Panc1 (cell line): ENCODE measurements around the gene MT1E. TPM values are rescaled to one million over a fixed set of nuclear protein-coding genes. Genes with fewer than 3 reads are reported as not detected.
A peak's percentile ranks its signal among the peaks of the same experiment; 100 is the strongest.

Experiments
- ATAC-seq: fragments of 200-7000 bp; cut with Tn5 transposase; 2 replicates; pipeline ENCODE4 v1.9.1; 2020; ENCODE audit warnings: mild to moderate bottlenecking, moderate library complexity
- BruUV-seq: library from RNA; stranded (reverse); fragments of 400-500 nt; replicated peaks from 2 replicates; lab custom pipeline; 2021; lab: Mats Ljungman, UMichigan
- CTCF ChIA-PET: fragments of 300-600 bp; sonication (Branson Sonifier 250); formaldehyde crosslinking; loops from one replicate; lab custom pipeline; 2022; ENCODE audit warnings: antibody characterized with exemption; lab: Charles Lee
- POLR2A ChIA-PET: fragments of 300-600 bp; sonication (Branson Sonifier 250); formaldehyde crosslinking; loops from one replicate; lab custom pipeline; 2022; ENCODE audit warnings: antibody characterized with exemption; lab: Charles Lee
- DNase-seq: peaks from one replicate; pipeline ENCODE4 v3.0.0-alpha.2; 2010; ENCODE audit warnings: low read depth, low spot score
- H3K27ac ChIP-seq: 2 replicates; pipeline ENCODE4 v1.5.1; 2011; ENCODE audit warnings: mild to moderate bottlenecking, low read length, inconsistent platforms
- H3K27me3 ChIP-seq: fragments of 200-500 bp; sonication (Bioruptor generic); 2 replicates; pipeline ENCODE4 v1.6.0; 2014; ENCODE audit warnings: low read length, inconsistent platforms; ENCODE audit not compliant: control insufficient read depth, insufficient read depth
- H3K36me3 ChIP-seq: fragments of 200-500 bp; sonication (Bioruptor generic); 2 replicates; pipeline ENCODE4 v1.5.1; 2014; ENCODE audit warnings: inconsistent platforms, mild to moderate bottlenecking, low read length, moderate library complexity; ENCODE audit not compliant: control insufficient read depth, insufficient read depth
- H3K4me1 ChIP-seq: 2 replicates; pipeline ENCODE4 v1.5.1; 2011; ENCODE audit warnings: inconsistent platforms, mild to moderate bottlenecking, low read length, moderate library complexity; ENCODE audit not compliant: control insufficient read depth, insufficient read depth
- H3K4me3 ChIP-seq, 2 experiments: 2 replicates each; pipeline ENCODE4 v1.5.1; 2011 to 2012; ENCODE audit warnings: low read depth in 2 of 2, low read length in 2 of 2, mild to moderate bottlenecking in 2 of 2, inconsistent platforms in 1 of 2, moderate library complexity in 1 of 2
- H3K9me3 ChIP-seq: fragments of 200-500 bp; sonication (Bioruptor generic); 2 replicates; pipeline ENCODE4 v1.5.1; 2014; ENCODE audit warnings: low read depth, mild to moderate bottlenecking, inconsistent platforms, low read length, moderate library complexity; ENCODE audit not compliant: control insufficient read depth, insufficient read depth
- POLR2AphosphoS5 ChIP-seq: IDR thresholded peaks from 2 replicates; pipeline ENCODE4 v1.6.1; 2012; ENCODE audit warnings: mild to moderate bottlenecking, low read depth, low read length, moderate library complexity
- SIN3A ChIP-seq: IDR thresholded peaks from 2 replicates; pipeline ENCODE4 v1.6.1; 2012; ENCODE audit warnings: low read depth, mild to moderate bottlenecking, low read length, moderate library complexity, borderline replicate concordance; ENCODE audit not compliant: insufficient read depth
- TCF7L2 ChIP-seq: IDR thresholded peaks from 2 replicates; pipeline ENCODE4 v1.6.1; 2011; ENCODE audit warnings: mild to moderate bottlenecking, low read depth, low read length, inconsistent platforms
- in situ Hi-C: cut with HindIII; loops from 2 replicates; pipeline ENCODE4 v1.10.0; 2016; ENCODE audit warnings: low sequenced_read_pairs, low pct_unique_long_range_greater_than_20kb
- intact Hi-C: fragments of 100-400 bp; cut with micrococcal nuclease; formaldehyde crosslinking; loops from one replicate; pipeline ENCODE4 v1.10.0; 2022; ENCODE audit not compliant: unreplicated experiment
- total RNA-seq: library from RNA; stranded (reverse); gene quantifications from one replicate; pipeline ENCODE4 v1.2.1, GENCODE V29; 2021; ENCODE audit not compliant: unreplicated experiment
- TF ChIP-seq, protein P1 (sequence below): fragments of 450-650 bp; IDR thresholded peaks from 2 replicates; pipeline ENCODE4 v1.5.1; 2017; ENCODE audit warnings: mild to moderate bottlenecking
- TF ChIP-seq, protein P2 (sequence below), 2 experiments: IDR thresholded peaks; 2 replicates each; pipeline ENCODE4 v1.6.1; 2011 to 2012; ENCODE audit warnings: low read depth in 2 of 2, control low read depth in 1 of 2, low read length in 1 of 2, mild to moderate bottlenecking in 1 of 2, moderate library complexity in 1 of 2; ENCODE audit not compliant: insufficient read depth in 1 of 2

MT1E gene
- total RNA-seq, 1 experiment from 2014 or later: 170 TPM

DNA sequence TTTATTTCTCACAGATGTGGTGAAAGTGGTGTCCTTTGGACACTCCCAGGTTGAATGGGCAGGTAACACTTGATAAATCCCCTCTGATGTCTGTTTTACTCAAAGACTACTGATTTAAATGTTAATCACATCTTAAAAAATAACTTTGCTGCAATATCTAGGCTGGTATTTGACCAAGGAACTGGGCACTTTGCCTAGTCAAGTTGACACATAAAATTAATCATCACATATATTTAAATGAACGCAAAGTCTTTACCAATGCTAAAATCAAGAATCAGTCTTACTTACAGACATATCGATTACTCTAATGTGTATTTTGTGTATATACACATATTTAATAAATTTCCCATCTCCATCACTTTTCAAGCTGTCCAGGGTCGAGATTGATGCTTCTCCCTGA is 10.2 kb upstream of the MT1E start:
- intact Hi-C loops (no loop called here), in situ Hi-C loops (no loop called here)
- Histone ChIP-seq H3K36me3 (no peaks in the 10 kb centered on the region), H3K4me1 (peaks cover 57% of the 10 kb centered on the region), H3K4me3 (no peak overlapping the region), H3K27ac (peak overlapping the region; percentile 94), H3K9me3 (no peaks in the 10 kb centered on the region), H3K27me3 (no peaks in the 10 kb centered on the region)
- CTCF ChIA-PET: interaction anchor here (0.6 to 0.7 kb wide), 2 partner anchors 21 to 86 kb away, joined by 3 to 4 read pairs; no protein-coding TSS in a partner anchor
- ATAC-seq (no peak), DNase-seq (no peak)
- BruUV-seq: no TSS peak
- POLR2A ChIA-PET: no interaction called here
- TF ChIP-seq POLR2AphosphoS5 (no peak), SIN3A (no peak), TCF7L2 (no peak)
- TF ChIP-seq, protein P1, sequence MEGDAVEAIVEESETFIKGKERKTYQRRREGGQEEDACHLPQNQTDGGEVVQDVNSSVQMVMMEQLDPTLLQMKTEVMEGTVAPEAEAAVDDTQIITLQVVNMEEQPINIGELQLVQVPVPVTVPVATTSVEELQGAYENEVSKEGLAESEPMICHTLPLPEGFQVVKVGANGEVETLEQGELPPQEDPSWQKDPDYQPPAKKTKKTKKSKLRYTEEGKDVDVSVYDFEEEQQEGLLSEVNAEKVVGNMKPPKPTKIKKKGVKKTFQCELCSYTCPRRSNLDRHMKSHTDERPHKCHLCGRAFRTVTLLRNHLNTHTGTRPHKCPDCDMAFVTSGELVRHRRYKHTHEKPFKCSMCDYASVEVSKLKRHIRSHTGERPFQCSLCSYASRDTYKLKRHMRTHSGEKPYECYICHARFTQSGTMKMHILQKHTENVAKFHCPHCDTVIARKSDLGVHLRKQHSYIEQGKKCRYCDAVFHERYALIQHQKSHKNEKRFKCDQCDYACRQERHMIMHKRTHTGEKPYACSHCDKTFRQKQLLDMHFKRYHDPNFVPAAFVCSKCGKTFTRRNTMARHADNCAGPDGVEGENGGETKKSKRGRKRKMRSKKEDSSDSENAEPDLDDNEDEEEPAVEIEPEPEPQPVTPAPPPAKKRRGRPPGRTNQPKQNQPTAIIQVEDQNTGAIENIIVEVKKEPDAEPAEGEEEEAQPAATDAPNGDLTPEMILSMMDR: no peak
- TF ChIP-seq, protein P2, sequence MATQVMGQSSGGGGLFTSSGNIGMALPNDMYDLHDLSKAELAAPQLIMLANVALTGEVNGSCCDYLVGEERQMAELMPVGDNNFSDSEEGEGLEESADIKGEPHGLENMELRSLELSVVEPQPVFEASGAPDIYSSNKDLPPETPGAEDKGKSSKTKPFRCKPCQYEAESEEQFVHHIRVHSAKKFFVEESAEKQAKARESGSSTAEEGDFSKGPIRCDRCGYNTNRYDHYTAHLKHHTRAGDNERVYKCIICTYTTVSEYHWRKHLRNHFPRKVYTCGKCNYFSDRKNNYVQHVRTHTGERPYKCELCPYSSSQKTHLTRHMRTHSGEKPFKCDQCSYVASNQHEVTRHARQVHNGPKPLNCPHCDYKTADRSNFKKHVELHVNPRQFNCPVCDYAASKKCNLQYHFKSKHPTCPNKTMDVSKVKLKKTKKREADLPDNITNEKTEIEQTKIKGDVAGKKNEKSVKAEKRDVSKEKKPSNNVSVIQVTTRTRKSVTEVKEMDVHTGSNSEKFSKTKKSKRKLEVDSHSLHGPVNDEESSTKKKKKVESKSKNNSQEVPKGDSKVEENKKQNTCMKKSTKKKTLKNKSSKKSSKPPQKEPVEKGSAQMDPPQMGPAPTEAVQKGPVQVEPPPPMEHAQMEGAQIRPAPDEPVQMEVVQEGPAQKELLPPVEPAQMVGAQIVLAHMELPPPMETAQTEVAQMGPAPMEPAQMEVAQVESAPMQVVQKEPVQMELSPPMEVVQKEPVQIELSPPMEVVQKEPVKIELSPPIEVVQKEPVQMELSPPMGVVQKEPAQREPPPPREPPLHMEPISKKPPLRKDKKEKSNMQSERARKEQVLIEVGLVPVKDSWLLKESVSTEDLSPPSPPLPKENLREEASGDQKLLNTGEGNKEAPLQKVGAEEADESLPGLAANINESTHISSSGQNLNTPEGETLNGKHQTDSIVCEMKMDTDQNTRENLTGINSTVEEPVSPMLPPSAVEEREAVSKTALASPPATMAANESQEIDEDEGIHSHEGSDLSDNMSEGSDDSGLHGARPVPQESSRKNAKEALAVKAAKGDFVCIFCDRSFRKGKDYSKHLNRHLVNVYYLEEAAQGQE (IDR thresholded peaks at IDR 0.05; ENCODE audit: insufficient read depth in 1 of 2, low read depth in 2 of 2, low read length in 1 of 2): no peak

DNA sequence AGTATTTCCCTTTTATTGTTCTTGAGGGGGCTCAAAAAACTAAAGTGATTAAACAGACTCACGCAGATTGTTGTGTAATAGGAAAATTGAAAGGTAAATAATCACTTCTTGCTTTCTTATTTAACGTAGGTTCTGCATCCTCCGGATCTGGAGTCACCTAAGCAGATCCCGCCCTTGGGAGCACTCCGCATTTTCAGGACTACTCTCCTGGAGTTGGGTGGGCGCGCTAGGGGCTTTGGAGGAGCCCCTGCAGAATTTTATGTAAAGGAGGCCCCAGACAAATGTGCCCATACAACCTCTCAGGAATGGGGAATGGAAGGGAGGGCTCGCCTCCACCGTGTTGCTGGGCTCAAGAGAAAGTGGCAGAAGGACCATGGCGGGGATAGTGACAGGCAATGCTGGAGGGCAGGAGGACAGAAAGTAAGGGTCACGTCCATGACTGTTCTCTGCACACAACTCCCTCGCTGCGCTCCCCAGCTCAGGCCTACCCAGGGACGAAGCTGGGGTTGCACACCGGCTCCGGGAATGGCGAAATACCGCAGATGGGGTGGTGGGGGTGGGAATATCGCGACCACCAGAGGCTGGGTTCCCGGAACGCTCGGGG is 8.9 kb upstream of the MT1E start:
- ChIA-PET POLR2A (no interaction called here), CTCF (interaction anchor here (0.7 kb wide), 1 partner anchor 102 kb away, joined by 8 read pairs; no protein-coding TSS in a partner anchor)
- ATAC-seq (no peak), DNase-seq (no peak)
- Histone ChIP-seq H3K4me1 (peaks cover 48% of the 10 kb centered on the region), H3K27me3 (no peaks in the 10 kb centered on the region), H3K27ac (peak overlapping the region; percentile 93), H3K9me3 (no peaks in the 10 kb centered on the region), H3K4me3 (peak overlapping the region; percentile 51 to 76), H3K36me3 (no peaks in the 10 kb centered on the region)
- TF ChIP-seq, protein P2 (IDR thresholded peaks at IDR 0.05; ENCODE audit: insufficient read depth in 1 of 2, low read depth in 2 of 2, low read length in 1 of 2): no peak
- TF ChIP-seq, protein P1: no peak
- no peak for TF ChIP-seq POLR2AphosphoS5
- intact Hi-C loops (no loop called here), in situ Hi-C loops (no loop called here)
- no TSS peak for BruUV-seq
